AG04449 (cell line): ENCODE results near the gene LCOR.

Experiments
- CTCF ChIA-PET: fragments of 350-600 bp; formaldehyde crosslinking; extraction: SDS; loops from one replicate; lab custom pipeline; 2021; ENCODE audit warnings: antibody characterized with exemption; lab: Yijun Ruan, JAX
- POLR2A ChIA-PET: fragments of 400-600, 350-600 bp; formaldehyde crosslinking; extraction: SDS; loops from one replicate; lab custom pipeline; 2020; ENCODE audit warnings: antibody characterized with exemption, inconsistent platforms; lab: Yijun Ruan, JAX
- DNase-seq: peaks from one replicate; pipeline ENCODE4 v3.0.0-alpha.2; 2010; ENCODE audit warnings: low read depth, low spot score
- H3K4me3 ChIP-seq: 2 replicates; pipeline ENCODE4 v1.5.1; 2011; ENCODE audit warnings: low read depth, mild to moderate bottlenecking, control low read depth, low read length
- CTCF ChIP-seq: IDR thresholded peaks from one replicate; pipeline ENCODE4 v1.5.1; 2011; ENCODE audit warnings: mild to moderate bottlenecking, moderate library complexity, low read length, control low read depth, inconsistent platforms; ENCODE audit not compliant: insufficient read depth; ENCODE audit errors: missing control alignments

The LCOR gene

GRCh38 chr10:97025613-97026242 is 193.6 kb downstream of the LCOR start:
- TF ChIP-seq CTCF = peak; percentile 44
- DNase-seq = no peak
- ChIA-PET POLR2A (no interaction called here), CTCF (interaction anchor here (0.6 to 7.9 kb wide), 24 partner anchors 9 to 655 kb away, joined by 3 to 153 read pairs (median 4); no protein-coding TSS in a partner anchor)
- H3K4me3 ChIP-seq = no peak overlapping the region

GRCh38 chr10:97028126-97028831 is 196.2 kb downstream of the LCOR start:
- CTCF ChIA-PET = interaction anchor here (7.9 kb wide), 1 partner anchor 8 kb away, joined by 153 read pairs; no protein-coding TSS in a partner anchor

GRCh38 chr10:97028832-97029178 is 196.7 kb downstream of the LCOR start:
- no peak for TF ChIP-seq CTCF
- CTCF ChIA-PET = interaction anchor here (7.9 kb wide), 1 partner anchor 8 kb away, joined by 153 read pairs; no protein-coding TSS in a partner anchor
- POLR2A ChIA-PET = no interaction called here
- no peak for DNase-seq
- H3K4me3 ChIP-seq = no peak overlapping the region

More at GRCh38 chr10:97028126-97028831, 196.2 kb downstream of the LCOR start:
- POLR2A ChIA-PET = no interaction called here
- no peak overlapping the region for H3K4me3 ChIP-seq
- DNase-seq = peak; percentile 41
- TF ChIP-seq CTCF = no peak

- no peak for TF ChIP-seq CTCF
These were observed 197.2 kb downstream of the LCOR start for GRCh38 chr10:97029271-97029670.

GRCh38 chr10:97030894-97031293 is 198.8 kb downstream of the LCOR start:
- no peak overlapping the region for H3K4me3 ChIP-seq
- CTCF ChIA-PET = interaction anchor here (1.0 to 7.9 kb wide), 3 partner anchors 6 to 204 kb away, joined by 3 to 153 read pairs (median 3); no protein-coding TSS in a partner anchor
- no peak for DNase-seq
- POLR2A ChIA-PET = no interaction called here
- no peak for TF ChIP-seq CTCF

More at GRCh38 chr10:97029271-97029670, 197.2 kb downstream of the LCOR start:
- H3K4me3 ChIP-seq = no peak overlapping the region
- CTCF ChIA-PET = interaction anchor here (7.9 kb wide), 1 partner anchor 7 kb away, joined by 153 read pairs; no protein-coding TSS in a partner anchor
- POLR2A ChIA-PET = no interaction called here
- no peak for DNase-seq

- POLR2A ChIA-PET = no interaction called here
These were observed 199.4 kb downstream of the LCOR start for GRCh38 chr10:97031459-97031858.

More at GRCh38 chr10:97031459-97031858, 199.4 kb downstream of the LCOR start:
- CTCF ChIA-PET = interaction anchor here (0.6 to 10.6 kb wide), 5 partner anchors 5 to 302 kb away, joined by 3 to 153 read pairs (median 3); no protein-coding TSS in a partner anchor
- no peak for DNase-seq
- H3K4me3 ChIP-seq = no peak overlapping the region
- TF ChIP-seq CTCF = no peak
